WTC11 (cell line): ENCODE results near the gene MAN2B2.

ENCODE experiments used
- AFF4 ChIP-seq: sonication (generic); formaldehyde crosslinking; IDR thresholded peaks from 2 replicates; pipeline ENCODE4 v1.8.1; 2023; ENCODE audit warnings: mild to moderate bottlenecking, missing genetic modification reagents, borderline replicate concordance
- ATF2 ChIP-seq: sonication (generic); formaldehyde crosslinking; IDR thresholded peaks from 2 replicates; pipeline ENCODE4 v1.8.1; 2022; ENCODE audit warnings: low read depth, missing genetic modification reagents, borderline replicate concordance
- CBFB ChIP-seq: sonication (generic); formaldehyde crosslinking; IDR thresholded peaks from 2 replicates; pipeline ENCODE4 v1.8.1; 2022; ENCODE audit warnings: mild to moderate bottlenecking, low read depth, missing genetic modification reagents
- CTCF ChIP-seq: fragments of 200-600 bp; IDR thresholded peaks from 2 replicates; pipeline ENCODE4 v1.8.0; 2022; ENCODE audit warnings: antibody characterized with exemption
- E2F1 ChIP-seq: sonication (generic); formaldehyde crosslinking; IDR thresholded peaks from 2 replicates; pipeline ENCODE4 v1.8.0; 2022; ENCODE audit warnings: mild to moderate bottlenecking, missing genetic modification reagents
- ESRRA ChIP-seq: sonication (generic); formaldehyde crosslinking; IDR thresholded peaks from 2 replicates; pipeline ENCODE4 v1.8.1; 2022; ENCODE audit warnings: mild to moderate bottlenecking, missing genetic modification reagents, borderline replicate concordance
- FOXJ3 ChIP-seq: sonication (generic); formaldehyde crosslinking; IDR thresholded peaks from 2 replicates; pipeline ENCODE4 v1.9.0; 2021; ENCODE audit warnings: missing genetic modification reagents, mild to moderate bottlenecking, borderline replicate concordance
- HMGXB4 ChIP-seq: sonication (generic); formaldehyde crosslinking; IDR thresholded peaks from 2 replicates; pipeline ENCODE4 v1.8.1; 2023; ENCODE audit warnings: mild to moderate bottlenecking, moderate library complexity, missing genetic modification reagents
- IRF1 ChIP-seq: sonication (generic); formaldehyde crosslinking; IDR thresholded peaks from 2 replicates; pipeline ENCODE4 v1.8.0; 2023; ENCODE audit warnings: missing genetic modification reagents
- NFE2L1 ChIP-seq: sonication (generic); formaldehyde crosslinking; IDR thresholded peaks from 2 replicates; pipeline ENCODE4 v1.8.1; 2023; ENCODE audit warnings: missing genetic modification reagents
- ZSCAN18 ChIP-seq: fragments of 250-450 bp; sonication (Bioruptor Pico); IDR thresholded peaks from 2 replicates; pipeline ENCODE4 v2.1.2; 2022; ENCODE audit warnings: mild to moderate bottlenecking, moderate library complexity

GRCh38 chr4:6596948-6597347, 22.0 kb downstream of the MAN2B2 start:
- TF ChIP-seq CTCF (no peak), ZSCAN18 (no peak), HMGXB4 (CRISPR knock-in tag) (no peak), ATF2 (CRISPR knock-in tag) (no peak), ESRRA (CRISPR knock-in tag) (no peak), E2F1 (CRISPR knock-in tag) (no peak), FOXJ3 (no peak), NFE2L1 (CRISPR knock-in tag) (no peak), CBFB (CRISPR knock-in tag) (no peak), IRF1 (CRISPR knock-in tag) (no peak), AFF4 (CRISPR knock-in tag) (no peak)
